Mesendoderm (in vitro differentiated cells): ENCODE measurements around the gene TANGO6.

ENCODE experiments used
- DNase-seq: peaks from one replicate; pipeline ENCODE4 v3.0.0; 2013
- H2AK5ac ChIP-seq: 2 replicates; pipeline ENCODE4 v1.6.1; 2013; ENCODE audit warnings: low read length, inconsistent platforms
- H2BK120ac ChIP-seq: 2 replicates; pipeline ENCODE4 v1.6.1; 2013; ENCODE audit warnings: low read depth, mild to moderate bottlenecking, low read length, moderate library complexity, mixed read lengths
- H2BK15ac ChIP-seq: replicated peaks from 2 replicates; pipeline ENCODE4 v1.6.1; 2013; ENCODE audit warnings: low read depth, mild to moderate bottlenecking, moderate library complexity
- H2BK5ac ChIP-seq: 2 replicates; pipeline ENCODE4 v1.6.1; 2013; ENCODE audit warnings: low read length, inconsistent platforms
- H3K18ac ChIP-seq: 2 replicates; pipeline ENCODE4 v1.6.1; 2013; ENCODE audit warnings: mild to moderate bottlenecking, low read length, mixed read lengths
- H3K23ac ChIP-seq: one replicate; pipeline ENCODE4 v1.6.1; 2013; ENCODE audit warnings: low read length
- H3K27ac ChIP-seq: 2 replicates; pipeline ENCODE4 v1.5.1; 2013; ENCODE audit warnings: low read depth, mild to moderate bottlenecking, inconsistent platforms, low read length, moderate library complexity
- H3K27me3 ChIP-seq: 2 replicates; pipeline ENCODE4 v1.6.1; 2013; ENCODE audit warnings: low read length, control low read depth, mild to moderate bottlenecking, inconsistent platforms; ENCODE audit not compliant: insufficient read depth, poor library complexity
- H3K36me3 ChIP-seq: 2 replicates; pipeline ENCODE4 v1.6.1; 2013; ENCODE audit warnings: low read length, inconsistent platforms; ENCODE audit not compliant: control insufficient read depth, insufficient read depth
- H3K4ac ChIP-seq: one replicate; pipeline ENCODE4 v1.6.1; 2013; ENCODE audit warnings: low read depth, mild to moderate bottlenecking, low read length, moderate library complexity
- H3K4me1 ChIP-seq: 2 replicates; pipeline ENCODE4 v1.6.1; 2013; ENCODE audit warnings: low read depth, low read length, inconsistent platforms; ENCODE audit not compliant: control insufficient read depth
- H3K4me2 ChIP-seq: 2 replicates; pipeline ENCODE4 v1.6.1; 2013; ENCODE audit warnings: low read length
- H3K4me3 ChIP-seq: 2 replicates; pipeline ENCODE4 v1.5.1; 2013; ENCODE audit warnings: mild to moderate bottlenecking, low read length
- H3K56ac ChIP-seq: one replicate; pipeline ENCODE4 v1.6.1; 2013; ENCODE audit warnings: low read length
- H3K79me1 ChIP-seq: 2 replicates; pipeline ENCODE4 v1.6.1; 2013; ENCODE audit warnings: low read length, inconsistent platforms
- H3K79me2 ChIP-seq: 2 replicates; pipeline ENCODE4 v1.6.1; 2013; ENCODE audit warnings: mild to moderate bottlenecking, low read length; ENCODE audit not compliant: control insufficient read depth, insufficient read depth
- H3K9ac ChIP-seq: 2 replicates; pipeline ENCODE4 v1.6.1; 2013; ENCODE audit warnings: low read length, inconsistent platforms
- H4K5ac ChIP-seq: one replicate; pipeline ENCODE4 v1.6.1; 2013; ENCODE audit warnings: low read length
- H4K8ac ChIP-seq: one replicate; pipeline ENCODE4 v1.6.1; 2013; ENCODE audit warnings: low read depth, mild to moderate bottlenecking, control low read depth, low read length, moderate library complexity
- WGBS: extraction: QIAGEN DNeasy Blood & Tissue Kit; methylation state at CpG from one replicate; pipeline ENCODE4 v1.1.7; 2013; ENCODE audit warnings: low lambda C conversion rate, missing lambda C conversion rate; ENCODE audit not compliant: insufficient coverage; ENCODE audit errors: extremely low coverage; 5-methylcytosine and 5-hydroxymethylcytosine counted together

TANGO6 gene

DNA sequence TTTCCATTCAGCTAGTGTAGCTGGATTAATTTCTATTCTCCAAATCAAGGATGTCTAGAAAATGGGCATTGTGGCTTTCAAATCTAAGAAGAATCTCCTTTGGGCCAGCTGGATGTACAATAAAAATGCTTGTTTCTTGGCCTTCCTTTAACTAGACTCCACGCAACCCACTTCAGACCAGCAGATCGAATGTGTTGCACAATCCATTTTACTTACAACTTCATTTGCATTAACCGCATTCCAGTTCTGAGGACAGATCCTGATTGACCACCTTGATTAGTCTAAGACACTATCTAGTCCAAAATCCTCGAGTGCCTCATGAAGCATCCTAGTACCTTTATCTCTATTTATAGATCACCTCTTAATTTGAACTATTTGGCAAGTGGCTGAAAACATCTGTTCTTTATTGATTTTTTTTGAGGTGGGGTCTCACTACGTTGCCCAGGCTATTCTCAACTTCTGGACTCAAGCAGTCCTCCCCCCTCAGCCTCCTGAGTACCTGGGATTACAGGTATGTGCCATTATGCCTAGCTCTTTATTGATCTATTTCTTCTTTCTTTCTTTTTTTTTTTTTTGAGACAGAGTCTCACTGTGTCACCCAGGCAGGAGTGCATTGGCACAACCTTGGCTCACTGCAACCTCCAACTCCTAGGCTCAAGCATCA, 241.8 kb downstream of the TANGO6 start:
- Histone ChIP-seq H3K79me2 (no peaks in the 10 kb centered on the region), H2BK120ac (no peak overlapping the region), H2BK15ac (no peak overlapping the region), H3K27me3 (no peaks in the 10 kb centered on the region), H3K4me2 (no peak overlapping the region), H3K79me1 (no peaks in the 10 kb centered on the region), H4K8ac (no peak overlapping the region), H3K27ac (no peak overlapping the region), H3K56ac (no peak overlapping the region), H3K36me3 (no peaks in the 10 kb centered on the region), H3K9ac (no peak overlapping the region), H3K18ac (no peak overlapping the region), H2BK5ac (no peak overlapping the region), H2AK5ac (no peak overlapping the region), H3K4ac (no peak overlapping the region), H3K4me1 (peaks cover 6% of the 10 kb centered on the region), H3K23ac (no peak overlapping the region), H4K5ac (no peak overlapping the region), H3K4me3 (no peak overlapping the region)
- no CpG with 5 or more reads among the region's 5 CpGs for WGBS
- DNase-seq: no peak

GRCh38 chr16:69087161-69087581, 243.8 kb downstream of the TANGO6 start:
- no peak for DNase-seq
- Histone ChIP-seq H3K27me3 (no peaks in the 10 kb centered on the region), H3K4me2 (no peak overlapping the region), H2BK15ac (no peak overlapping the region), H3K36me3 (no peaks in the 10 kb centered on the region), H3K4ac (no peak overlapping the region), H4K8ac (no peak overlapping the region), H2BK120ac (no peak overlapping the region), H3K18ac (no peak overlapping the region), H4K5ac (no peak overlapping the region), H3K9ac (no peak overlapping the region), H3K27ac (no peak overlapping the region), H3K23ac (no peak overlapping the region), H2AK5ac (no peak overlapping the region), H2BK5ac (no peak overlapping the region), H3K79me2 (no peaks in the 10 kb centered on the region), H3K4me1 (peaks cover 6% of the 10 kb centered on the region), H3K79me1 (no peaks in the 10 kb centered on the region), H3K56ac (no peak overlapping the region), H3K4me3 (no peak overlapping the region)
- whole genome bisulfite sequencing: 100% methylated on average over 1 of the region's 3 CpGs

DNA sequence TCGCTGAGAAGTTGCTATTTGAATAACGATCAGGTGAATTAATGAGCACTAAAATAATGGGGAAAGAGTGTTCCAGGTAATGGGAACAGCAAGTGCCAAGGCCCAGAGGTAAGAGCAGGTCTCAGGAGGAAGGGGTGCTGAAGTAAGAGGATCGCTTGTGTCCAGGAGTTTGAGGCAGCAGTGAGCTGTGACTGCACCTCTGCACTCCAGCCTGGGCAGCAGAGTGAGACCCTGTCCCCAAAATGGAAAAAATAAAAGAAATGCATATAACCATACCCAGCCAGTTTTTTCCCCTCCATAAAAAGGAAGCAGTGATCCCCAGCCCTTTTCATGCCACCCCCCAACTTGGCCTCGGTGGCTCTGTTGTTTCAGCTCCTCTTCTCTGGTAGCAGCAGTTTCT, 245.4 kb downstream of the TANGO6 start:
- Histone ChIP-seq H4K5ac (no peak overlapping the region), H2AK5ac (no peak overlapping the region), H3K23ac (no peak overlapping the region), H3K27ac (no peak overlapping the region), H3K79me2 (no peaks in the 10 kb centered on the region), H4K8ac (no peak overlapping the region), H3K9ac (no peak overlapping the region), H3K56ac (peak overlapping the region; percentile 49), H2BK120ac (no peak overlapping the region), H3K18ac (no peak overlapping the region), H2BK5ac (no peak overlapping the region), H3K27me3 (no peaks in the 10 kb centered on the region), H3K4me3 (no peak overlapping the region), H3K36me3 (no peaks in the 10 kb centered on the region), H3K4me1 (peaks cover 6% of the 10 kb centered on the region), H3K79me1 (no peaks in the 10 kb centered on the region), H3K4ac (no peak overlapping the region), H3K4me2 (no peak overlapping the region), H2BK15ac (no peak overlapping the region)
- WGBS: no CpG with 5 or more reads among the region's 4 CpGs
- DNase-seq: no peak

DNA sequence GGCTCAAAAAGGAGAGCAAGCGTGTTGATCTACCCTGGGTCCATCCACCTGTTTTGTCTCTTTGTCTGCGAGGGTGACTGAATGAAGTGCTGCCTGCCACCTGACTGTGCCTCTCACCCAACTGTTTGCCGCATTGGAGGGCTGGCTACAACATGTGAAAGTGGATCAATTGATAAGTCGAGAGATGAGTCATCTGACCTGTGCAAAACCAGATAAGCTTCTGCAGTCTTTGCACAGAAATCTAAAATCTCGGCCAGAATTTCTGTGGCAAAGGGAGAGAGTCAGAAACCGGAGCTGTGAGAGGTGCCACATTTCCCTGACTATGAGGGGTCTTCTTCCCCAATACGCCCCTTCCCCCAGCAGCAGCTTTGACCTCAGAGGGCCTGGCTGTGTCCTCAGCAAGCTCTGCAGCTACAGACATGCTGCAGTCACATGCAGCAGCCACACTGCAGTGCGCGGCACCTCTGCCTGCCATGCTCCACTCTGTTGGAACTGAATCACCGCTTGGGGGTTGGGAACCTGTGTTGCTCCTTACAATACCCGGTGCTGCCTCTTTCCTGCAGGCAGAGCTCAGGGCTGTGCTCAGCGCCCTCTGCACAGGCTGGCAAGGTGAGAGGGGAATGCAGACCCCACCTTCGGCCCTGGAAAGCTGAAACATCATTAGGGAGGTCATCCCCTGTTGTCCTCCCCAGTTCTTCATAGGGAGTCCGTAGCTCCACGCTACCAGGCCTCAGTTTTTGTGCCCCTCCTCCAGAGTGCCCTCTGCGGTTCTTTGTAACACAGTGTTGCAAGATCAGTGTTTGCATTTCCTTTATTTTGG, 246.0 kb downstream of the TANGO6 start:
- no peak overlapping the region for H2BK15ac ChIP-seq
- no peak overlapping the region for H3K4me3 ChIP-seq
- H3K36me3 ChIP-seq: no peaks in the 10 kb centered on the region
- peak overlapping the region; percentile 1 for H3K23ac ChIP-seq
- H3K9ac ChIP-seq: peak overlapping the region; percentile 38
- peaks cover 6% of the 10 kb centered on the region for H3K4me1 ChIP-seq
- no peak overlapping the region for H2BK120ac ChIP-seq
- H3K79me1 ChIP-seq: no peaks in the 10 kb centered on the region
- no peak overlapping the region for H2BK5ac ChIP-seq
- no peaks in the 10 kb centered on the region for H3K79me2 ChIP-seq
- no peak overlapping the region for H4K8ac ChIP-seq
- H3K4ac ChIP-seq: no peak overlapping the region
- H3K27me3 ChIP-seq: no peaks in the 10 kb centered on the region
- peak; percentile 66 for DNase-seq
- no peak overlapping the region for H3K27ac ChIP-seq
- whole genome bisulfite sequencing: no CpG with 5 or more reads among the region's 16 CpGs
- H3K4me2 ChIP-seq: no peak overlapping the region
- H4K5ac ChIP-seq: no peak overlapping the region
- no peak overlapping the region for H2AK5ac ChIP-seq
- peak overlapping the region; percentile 64 for H3K56ac ChIP-seq
- no peak overlapping the region for H3K18ac ChIP-seq

DNA sequence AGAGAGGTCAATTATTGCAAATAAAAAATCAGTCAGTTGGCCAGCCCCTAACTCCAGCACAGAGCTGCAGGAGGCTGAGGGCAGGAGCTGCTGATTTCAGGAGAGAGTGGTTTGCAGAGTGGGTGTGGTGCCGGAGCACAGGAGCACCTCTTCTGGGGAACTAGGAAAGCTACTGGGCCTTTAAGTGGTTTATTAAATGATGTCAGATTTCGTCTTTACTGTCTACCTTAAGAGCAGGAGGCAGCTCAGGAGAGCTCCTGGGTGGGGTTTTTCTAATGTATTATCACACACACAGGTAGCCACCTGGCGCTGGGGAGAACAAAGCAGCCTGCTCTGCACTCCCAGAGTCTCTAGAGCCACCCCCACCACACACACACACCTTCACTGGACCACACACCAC, 250.6 kb downstream of the TANGO6 start:
- DNase-seq: no peak
- no peaks in the 10 kb centered on the region for H3K36me3 ChIP-seq
- H3K9ac ChIP-seq: no peak overlapping the region
- H3K56ac ChIP-seq: no peak overlapping the region
- no CpG with 5 or more reads among the region's 3 CpGs for WGBS
- no peak overlapping the region for H2AK5ac ChIP-seq
- H3K27ac ChIP-seq: no peak overlapping the region
- H4K8ac ChIP-seq: no peak overlapping the region
- H3K4me2 ChIP-seq: no peak overlapping the region
- H3K23ac ChIP-seq: no peak overlapping the region
- H3K4ac ChIP-seq: no peak overlapping the region
- H2BK15ac ChIP-seq: no peak overlapping the region
- H3K4me3 ChIP-seq: no peak overlapping the region
- H2BK120ac ChIP-seq: no peak overlapping the region
- H2BK5ac ChIP-seq: no peak overlapping the region
- no peak overlapping the region for H3K18ac ChIP-seq
- H3K27me3 ChIP-seq: no peaks in the 10 kb centered on the region
- H3K4me1 ChIP-seq: peaks cover 6% of the 10 kb centered on the region
- no peak overlapping the region for H4K5ac ChIP-seq
- H3K79me1 ChIP-seq: no peaks in the 10 kb centered on the region
- no peaks in the 10 kb centered on the region for H3K79me2 ChIP-seq
